KBM-7 (cell line): ENCODE measurements around the gene PROSER3.
"Not testable (repeated sequence)": the region's sequence is repeated elsewhere in the genome, so short reads cannot be mapped to it uniquely, and the experiment has no call there.

ENCODE experiments used
- DNase-seq: peaks from one replicate; pipeline ENCODE4 v3.0.0-alpha.2; 2015
- in situ Hi-C: fragments of 300-500 bp; cut with MboI; formaldehyde crosslinking; loops from 2 replicates; pipeline ENCODE4 v1.14.3; 2020; ENCODE audit warnings: low sequenced_read_pairs, low pct_unique_long_range_greater_than_20kb, mixed read lengths

The PROSER3 gene

DNA sequence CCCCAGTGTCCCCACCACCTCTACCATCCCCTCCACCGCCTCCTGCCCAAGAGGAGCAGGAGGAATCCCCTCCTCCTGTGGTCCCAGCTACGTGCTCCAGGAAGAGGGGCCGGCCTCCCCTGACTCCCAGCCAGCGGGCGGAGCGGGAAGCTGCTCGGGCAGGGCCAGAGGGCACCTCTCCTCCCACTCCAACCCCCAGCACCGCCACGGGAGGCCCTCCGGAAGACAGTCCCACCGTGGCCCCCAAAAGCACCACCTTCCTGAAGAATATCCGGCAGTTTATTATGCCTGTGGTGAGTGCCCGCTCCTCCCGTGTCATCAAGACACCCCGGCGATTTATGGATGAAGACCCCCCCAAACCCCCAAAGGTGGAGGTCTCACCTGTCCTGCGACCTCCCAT is 37.3 kb upstream of the PROSER3 start:
- in situ Hi-C loops: no loop called here
- no peak for DNase-seq

DNA sequence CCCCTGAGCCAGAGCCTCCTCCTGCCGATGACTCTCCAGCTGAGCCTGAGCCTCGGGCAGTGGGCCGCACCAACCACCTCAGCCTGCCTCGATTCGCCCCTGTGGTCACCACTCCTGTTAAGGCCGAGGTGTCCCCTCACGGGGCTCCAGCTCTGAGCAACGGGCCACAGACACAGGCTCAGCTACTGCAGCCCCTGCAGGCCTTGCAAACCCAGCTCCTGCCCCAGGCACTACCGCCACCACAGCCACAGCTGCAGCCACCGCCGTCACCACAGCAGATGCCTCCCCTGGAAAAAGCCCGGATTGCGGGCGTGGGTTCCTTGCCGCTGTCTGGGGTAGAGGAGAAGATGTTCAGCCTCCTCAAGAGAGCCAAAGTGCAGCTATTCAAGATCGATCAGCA is 36.6 kb upstream of the PROSER3 start:
- in situ Hi-C loops: no loop called here
- no peak for DNase-seq

DNA sequence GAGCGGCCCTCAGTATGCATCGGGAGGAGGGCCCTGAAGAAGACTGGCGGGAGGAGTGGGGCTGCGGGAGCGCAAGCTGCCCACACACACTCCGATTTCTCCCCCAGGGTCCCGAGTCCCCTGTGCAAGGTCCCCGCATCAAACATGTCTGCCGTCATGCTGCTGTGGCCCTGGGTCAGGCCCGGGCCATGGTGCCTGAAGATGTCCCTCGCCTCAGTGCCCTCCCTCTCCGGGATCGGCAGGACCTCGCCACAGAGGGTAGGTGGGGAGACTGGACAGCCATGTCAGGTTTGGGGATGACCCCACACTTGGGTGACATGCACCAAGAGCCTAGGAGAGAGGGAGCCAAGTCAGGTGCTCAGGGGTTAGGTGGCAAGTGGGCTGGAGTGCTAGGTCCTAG is 35.5 kb upstream of the PROSER3 start:
- in situ Hi-C loops: no loop called here

DNA sequence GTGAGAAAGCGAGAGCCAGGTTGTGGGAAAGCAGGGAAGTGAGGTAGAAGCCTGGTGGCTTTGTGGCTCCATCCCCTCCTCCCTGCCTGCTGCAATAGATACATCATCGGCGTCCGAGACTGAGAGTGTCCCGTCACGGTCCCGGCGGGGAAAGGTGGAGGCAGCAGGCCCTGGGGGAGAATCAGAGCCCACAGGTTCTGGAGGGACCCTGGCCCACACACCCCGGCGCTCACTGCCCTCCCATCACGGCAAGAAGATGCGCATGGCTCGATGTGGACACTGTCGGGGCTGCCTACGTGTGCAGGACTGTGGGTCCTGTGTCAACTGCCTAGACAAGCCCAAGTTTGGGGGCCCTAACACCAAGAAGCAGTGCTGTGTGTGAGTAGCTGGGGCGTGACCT is 35.1 kb upstream of the PROSER3 start:
- DNase-seq: no peak
- in situ Hi-C loops: no loop called here

More for the DNA sequence above, 35.5 kb upstream of the PROSER3 start:
- no peak for DNase-seq

- in situ Hi-C loops: no loop called here
- no peak for DNase-seq
Measured at GRCh38 chr19:35723671-35724070, 34.3 kb upstream of the PROSER3 start.

DNA sequence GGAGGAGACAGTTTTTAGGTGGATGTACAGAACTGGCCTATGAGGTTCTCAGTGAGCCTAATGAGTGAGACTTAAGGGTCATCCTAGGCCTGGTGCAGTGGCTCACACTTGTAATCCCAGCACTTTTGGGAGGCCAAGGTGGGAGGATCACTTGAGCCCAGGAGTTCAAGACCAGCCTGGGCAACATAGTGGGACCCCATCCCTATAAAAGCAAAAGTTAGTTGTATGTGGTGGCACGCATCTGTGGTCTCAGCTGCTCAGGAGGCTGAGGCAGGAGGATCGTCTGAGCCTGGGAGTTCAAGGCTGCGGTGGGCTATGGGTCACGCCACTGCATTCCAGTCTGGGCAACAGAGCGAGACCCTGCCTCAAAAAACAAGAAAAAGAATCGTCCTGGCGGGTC is 33.8 kb upstream of the PROSER3 start:
- DNase-seq, in situ Hi-C loops: not testable (repeated sequence)

DNA sequence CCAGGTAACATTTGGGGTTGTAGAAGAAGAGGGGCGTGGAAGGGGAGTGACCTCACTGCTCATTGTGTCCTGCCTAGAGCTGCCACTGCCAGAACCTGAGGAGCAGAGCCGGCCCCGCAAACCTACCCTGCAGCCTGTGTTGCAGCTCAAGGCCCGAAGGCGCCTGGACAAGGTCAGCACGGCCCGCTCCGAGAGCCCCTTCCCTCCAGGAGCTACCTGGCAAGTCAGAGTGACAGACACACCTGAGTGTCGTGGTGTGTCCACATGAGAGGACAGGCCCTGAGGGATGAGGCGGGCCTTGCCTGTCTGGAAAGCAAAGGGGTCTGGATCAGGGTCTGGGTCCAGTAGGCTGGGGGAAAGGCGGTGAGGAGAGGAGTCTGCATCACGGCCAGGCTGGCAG is 33.4 kb upstream of the PROSER3 start:
- in situ Hi-C loops: no loop called here
- no peak for DNase-seq

- DNase-seq: no peak
- in situ Hi-C loops: no loop called here
Measured at GRCh38 chr19:35725216-35725861, 32.6 kb upstream of the PROSER3 start.

DNA sequence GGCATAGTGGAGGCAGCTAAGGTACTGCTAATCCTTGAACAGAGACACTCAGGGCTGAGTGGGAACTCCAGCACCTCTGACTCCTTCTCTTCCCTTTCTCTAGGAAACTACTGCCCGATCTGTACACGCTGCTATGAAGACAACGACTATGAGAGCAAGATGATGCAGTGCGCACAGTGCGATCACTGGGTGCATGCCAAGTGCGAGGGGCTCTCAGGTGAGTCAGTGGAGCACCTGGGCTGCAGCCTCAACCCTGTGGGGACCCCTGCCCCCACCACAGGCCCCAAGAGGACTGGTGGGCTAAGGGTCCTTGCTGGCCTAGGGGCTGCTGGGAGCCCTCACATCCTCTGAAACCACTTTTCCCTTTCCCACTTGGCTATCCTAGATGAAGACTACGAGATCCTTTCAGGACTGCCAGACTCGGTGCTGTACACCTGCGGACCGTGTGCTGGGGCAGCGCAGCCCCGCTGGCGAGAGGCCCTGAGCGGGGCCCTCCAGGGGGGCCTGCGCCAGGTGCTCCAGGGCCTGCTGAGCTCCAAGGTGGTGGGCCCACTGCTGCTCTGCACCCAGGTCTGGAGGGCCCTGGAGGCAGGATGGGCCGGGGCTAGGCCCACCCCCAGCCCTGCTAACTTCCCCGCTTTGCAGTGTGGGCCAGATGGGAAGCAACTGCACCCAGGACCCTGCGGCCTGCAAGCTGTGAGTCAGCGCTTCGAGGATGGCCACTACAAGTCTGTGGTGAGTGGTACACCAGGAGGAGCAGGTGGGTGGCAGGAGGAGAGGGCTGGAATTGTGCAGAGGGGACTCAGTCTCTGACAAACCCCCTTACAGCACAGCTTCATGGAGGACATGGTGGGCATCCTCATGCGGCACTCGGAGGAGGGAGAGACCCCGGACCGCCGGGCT is 30.7 kb upstream of the PROSER3 start:
- in situ Hi-C loops: no loop called here
- DNase-seq: no peak

DNA sequence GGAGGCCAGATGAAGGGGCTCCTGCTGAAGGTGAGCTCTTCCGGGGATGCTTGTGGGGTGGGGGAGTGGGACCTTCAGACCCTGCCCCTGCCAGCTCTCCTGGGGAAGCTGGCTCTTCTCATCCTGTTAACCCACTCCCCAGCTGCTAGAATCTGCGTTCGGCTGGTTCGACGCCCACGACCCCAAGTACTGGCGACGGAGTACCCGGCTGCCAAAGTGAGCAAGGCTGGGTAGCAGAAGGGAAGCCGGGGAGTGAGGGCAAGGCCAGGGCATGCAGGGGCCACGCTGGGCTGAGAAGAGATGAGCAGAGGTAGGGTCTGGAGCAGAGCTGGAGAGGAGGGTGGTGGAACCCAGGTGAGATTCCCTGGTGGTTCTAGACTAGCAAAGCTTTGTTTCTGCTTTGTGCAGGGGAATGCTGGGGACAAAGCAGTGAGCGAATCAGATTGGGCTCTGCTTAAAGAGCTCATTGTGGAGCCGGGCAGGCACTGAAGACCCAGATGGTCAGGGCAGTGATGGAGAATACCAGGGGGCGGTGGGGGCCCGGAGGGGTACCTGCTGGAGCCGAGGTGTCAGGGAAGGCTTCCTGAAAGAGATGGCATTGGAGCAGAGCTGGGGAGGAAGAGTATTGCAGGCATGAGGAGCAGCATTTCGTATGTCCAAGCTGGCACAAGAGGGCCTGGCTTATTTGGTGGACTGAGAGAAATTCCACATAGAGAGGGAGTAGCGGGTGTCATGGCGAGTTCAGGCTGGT is 29.8 kb upstream of the PROSER3 start:
- DNase-seq: no peak
- in situ Hi-C loops: no loop called here

- in situ Hi-C loops: no loop called here
- DNase-seq: no peak
Measured at GRCh38 chr19:35729021-35729420, 29.0 kb upstream of the PROSER3 start.

- in situ Hi-C loops: no loop called here
- DNase-seq: no peak
Measured at GRCh38 chr19:35729763-35730162, 28.2 kb upstream of the PROSER3 start.

DNA sequence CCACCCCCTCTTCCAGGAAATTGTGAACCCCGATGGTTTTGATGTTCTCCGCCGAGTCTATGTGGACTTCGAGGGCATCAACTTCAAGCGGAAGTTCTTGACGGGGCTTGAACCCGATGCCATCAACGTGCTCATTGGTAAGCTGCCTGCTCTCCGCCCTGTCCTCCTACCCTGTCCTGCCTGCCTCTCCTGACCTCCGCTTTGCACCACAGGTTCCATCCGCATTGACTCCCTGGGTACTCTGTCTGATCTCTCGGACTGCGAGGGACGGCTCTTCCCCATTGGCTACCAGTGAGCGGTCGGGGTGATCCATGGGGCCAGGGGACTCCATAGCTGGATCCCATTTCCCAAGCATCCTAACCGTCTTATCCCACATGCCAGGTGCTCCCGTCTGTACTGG is 27.6 kb upstream of the PROSER3 start:
- in situ Hi-C loops: no loop called here
- no peak for DNase-seq

DNA sequence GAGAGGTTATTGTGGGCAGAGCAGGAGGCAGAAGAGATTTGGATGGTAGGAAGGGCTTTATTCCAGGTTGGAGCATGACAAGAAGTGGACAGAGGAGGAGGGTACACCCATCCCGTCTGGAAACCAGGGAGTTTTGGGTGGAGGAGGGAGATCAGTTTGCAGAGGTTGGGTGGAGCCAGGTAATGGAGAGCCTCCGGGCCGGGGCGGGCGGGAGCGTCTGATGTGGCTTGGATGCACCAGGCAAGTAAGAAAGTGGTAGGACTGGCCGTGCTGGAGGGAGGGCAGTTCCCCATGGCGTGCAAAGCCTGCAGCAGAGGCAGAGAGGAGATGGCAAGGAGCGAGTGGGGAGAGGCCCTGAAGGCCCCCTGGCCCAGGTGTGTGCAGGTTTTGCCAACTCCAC is 26.6 kb upstream of the PROSER3 start:
- DNase-seq: no peak
- in situ Hi-C loops: no loop called here

GRCh38 chr19:35731779-35732405 is 26.1 kb upstream of the PROSER3 start:
- DNase-seq: no peak
- in situ Hi-C loops: no loop called here

GRCh38 chr19:35732540-35733179 is 25.3 kb upstream of the PROSER3 start:
- no peak for DNase-seq
- in situ Hi-C loops: no loop called here

DNA sequence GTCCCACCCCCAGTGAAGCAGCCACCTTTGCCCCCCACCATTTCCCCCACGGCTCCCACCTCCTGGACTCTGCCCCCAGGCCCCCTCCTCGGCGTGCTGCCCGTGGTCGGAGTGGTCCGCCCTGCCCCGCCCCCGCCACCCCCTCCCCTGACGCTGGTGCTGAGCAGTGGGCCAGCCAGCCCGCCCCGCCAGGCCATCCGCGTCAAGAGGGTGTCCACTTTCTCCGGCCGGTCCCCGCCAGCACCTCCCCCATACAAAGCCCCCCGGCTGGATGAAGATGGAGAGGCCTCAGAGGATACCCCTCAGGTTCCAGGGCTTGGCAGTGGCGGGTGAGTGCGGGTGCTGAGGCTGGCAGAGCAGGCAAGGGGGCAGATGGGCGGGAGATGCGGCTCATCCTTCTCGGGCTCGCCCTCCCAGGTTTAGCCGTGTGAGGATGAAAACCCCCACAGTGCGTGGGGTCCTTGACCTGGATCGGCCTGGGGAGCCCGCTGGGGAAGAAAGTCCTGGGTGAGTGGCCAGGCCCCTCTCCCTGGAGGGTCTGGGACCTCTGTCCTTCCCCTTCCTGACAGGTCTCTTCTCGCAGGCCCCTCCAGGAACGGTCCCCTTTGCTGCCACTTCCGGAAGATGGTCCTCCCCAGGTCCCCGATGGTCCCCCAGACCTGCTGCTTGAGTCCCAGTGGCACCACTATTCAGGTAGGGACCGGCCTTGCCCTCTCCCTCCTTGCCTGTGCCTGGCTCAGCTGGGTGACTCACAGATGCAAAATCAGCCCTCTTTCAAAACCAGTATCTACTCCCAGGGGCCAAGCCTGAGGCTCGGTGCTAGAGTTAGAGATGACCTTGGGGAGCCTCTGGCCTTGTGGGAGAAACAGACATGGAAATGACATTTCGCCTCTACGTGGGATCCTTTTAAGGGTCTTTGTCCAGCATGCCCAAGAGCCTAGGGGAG is 24.5 kb upstream of the PROSER3 start:
- DNase-seq: no peak
- in situ Hi-C loops: no loop called here

DNA sequence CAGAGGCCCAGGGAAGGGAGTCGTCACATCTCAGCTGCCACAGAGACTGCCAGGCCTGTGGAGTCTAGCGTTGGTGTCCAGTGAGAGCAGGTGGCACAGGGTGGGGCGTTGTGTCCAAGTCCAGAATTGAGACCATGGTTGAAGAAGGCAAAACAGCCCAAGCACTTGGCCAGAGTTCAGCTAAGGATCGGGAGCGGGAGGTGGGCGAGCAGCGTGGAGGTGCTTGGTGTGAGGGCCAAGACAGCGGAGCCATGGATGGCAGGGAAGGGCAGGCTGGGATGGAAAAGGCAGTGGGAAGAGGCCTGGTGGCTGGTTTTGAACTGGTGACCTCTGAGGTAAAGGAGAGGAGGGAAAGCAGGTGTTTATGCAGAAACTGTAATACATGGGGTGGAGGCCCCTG is 23.7 kb upstream of the PROSER3 start:
- in situ Hi-C loops: no loop called here

More for the DNA sequence above, 23.7 kb upstream of the PROSER3 start:
- DNase-seq: no peak
